Measurements from ENCODE around the gene NDRG3. TPM values are rescaled to one million over a fixed set of nuclear protein-coding genes. Genes with fewer than 3 reads are reported as not detected.
"Not testable (repeated sequence)": the region's sequence is repeated elsewhere in the genome, so short reads cannot be mapped to it uniquely, and the experiment has no call there.

NDRG3 gene
- total and polyA plus RNA-seq, 7 donors, result 21.6 to 38.9 (median 28.8) TPM

- no peaks in the 10 kb centered on the region for H3K9me3 ChIP-seq
- no peaks in the 10 kb centered on the region for H3K4me1 ChIP-seq
- DNase-seq, result no peak
- peaks cover 0 to 28% (median 3%) of the 10 kb centered on the region in 4 donors for H3K36me3 ChIP-seq
- TF ChIP-seq EP300 (IDR thresholded peaks at IDR 0.05) (no peak), CTCF (IDR thresholded peaks at IDR 0.05) (no peak), POLR2A (IDR thresholded peaks at IDR 0.05) (no peak), POLR2AphosphoS5 (IDR thresholded peaks at IDR 0.05) (no peak)
- H3K4me3 ChIP-seq, result no peak overlapping the region
- H3K27ac ChIP-seq, result no peak overlapping the region
- 92 to 96% methylated on average over 3 of the region's 3 CpGs for WGBS, 2 donors
- H3K27me3 ChIP-seq, result no peaks in the 10 kb centered on the region
- intact Hi-C loops (cut with DNase I), result no loop called here
Observed at GRCh38 chr20:36717021-36717420, 28.9 kb downstream of the NDRG3 start.

- peaks cover 0 to 6% (median 0%) of the 10 kb centered on the region in 4 donors for H3K36me3 ChIP-seq
- no peak overlapping the region for H3K27ac ChIP-seq
- H3K4me3 ChIP-seq, result no peak overlapping the region
- no peaks in the 10 kb centered on the region for H3K27me3 ChIP-seq
- intact Hi-C loops (cut with DNase I), result no loop called here
- no peaks in the 10 kb centered on the region for H3K9me3 ChIP-seq
- no peaks in the 10 kb centered on the region for H3K4me1 ChIP-seq
- 94 to 95% methylated on average over 1 of the region's 1 CpG for WGBS, 2 donors
- TF ChIP-seq POLR2AphosphoS5 (IDR thresholded peaks at IDR 0.05) (no peak), EP300 (IDR thresholded peaks at IDR 0.05) (no peak), POLR2A (IDR thresholded peaks at IDR 0.05) (no peak), CTCF (IDR thresholded peaks at IDR 0.05) (no peak)
- no peak for DNase-seq
Observed at GRCh38 chr20:36712775-36713174, 33.1 kb downstream of the NDRG3 start.

GRCh38 chr20:36709126-36709525 is 36.8 kb downstream of the NDRG3 start:
- H3K4me3 ChIP-seq, result no peak overlapping the region
- no peak for DNase-seq
- H3K27ac ChIP-seq, result no peak overlapping the region
- 91 to 94% methylated on average over 5 of the region's 5 CpGs for WGBS, 2 donors
- H3K4me1 ChIP-seq, result no peaks in the 10 kb centered on the region
- TF ChIP-seq EP300 (IDR thresholded peaks at IDR 0.05) (no peak), POLR2AphosphoS5 (IDR thresholded peaks at IDR 0.05) (no peak)
- peaks cover 0 to 17% (median 0%) of the 10 kb centered on the region in 4 donors for H3K36me3 ChIP-seq
- H3K9me3 ChIP-seq, result no peaks in the 10 kb centered on the region
- no peaks in the 10 kb centered on the region for H3K27me3 ChIP-seq
- intact Hi-C loops (cut with DNase I), result no loop called here

GRCh38 chr20:36703530-36703929 is 42.4 kb downstream of the NDRG3 start:
- DNase-seq, result no peak
- no peaks in the 10 kb centered on the region for H3K9me3 ChIP-seq
- peaks cover 0 to 17% (median 0%) of the 10 kb centered on the region in 4 donors for H3K36me3 ChIP-seq
- no peak overlapping the region for H3K27ac ChIP-seq
- H3K4me3 ChIP-seq, result no peak overlapping the region
- intact Hi-C loops (cut with DNase I), result no loop called here
- H3K27me3 ChIP-seq, result no peaks in the 10 kb centered on the region
- TF ChIP-seq EP300 (IDR thresholded peaks at IDR 0.05), result no peak
- TF ChIP-seq POLR2AphosphoS5 (IDR thresholded peaks at IDR 0.05), result no peak
- no peak for TF ChIP-seq CTCF (IDR thresholded peaks at IDR 0.05)
- TF ChIP-seq POLR2A (IDR thresholded peaks at IDR 0.05), result no peak
- 97 to 98% methylated on average over 4 of the region's 4 CpGs for WGBS, 2 donors
- H3K4me1 ChIP-seq, result no peaks in the 10 kb centered on the region

GRCh38 chr20:36700438-36700837 is 45.5 kb downstream of the NDRG3 start:
- intact Hi-C loops (cut with DNase I), result no loop called here
- no peak overlapping the region for H3K27ac ChIP-seq
- 91 to 93% methylated on average over 3 of the region's 3 CpGs for WGBS, 2 donors
- H3K4me1 ChIP-seq, result no peaks in the 10 kb centered on the region
- H3K9me3 ChIP-seq, result no peaks in the 10 kb centered on the region
- no peak for DNase-seq
- peaks cover 0 to under 1% (median 0%) of the 10 kb centered on the region in 4 donors for H3K36me3 ChIP-seq
- no peak for TF ChIP-seq POLR2A (IDR thresholded peaks at IDR 0.05)
- TF ChIP-seq POLR2AphosphoS5 (IDR thresholded peaks at IDR 0.05), result no peak
- TF ChIP-seq CTCF (IDR thresholded peaks at IDR 0.05), result no peak
- TF ChIP-seq EP300 (IDR thresholded peaks at IDR 0.05), result no peak
- H3K4me3 ChIP-seq, result no peak overlapping the region
- H3K27me3 ChIP-seq, result no peaks in the 10 kb centered on the region

- H3K9me3 ChIP-seq; H3K27me3 ChIP-seq; H3K4me3 ChIP-seq; H3K27ac ChIP-seq; intact Hi-C loops (cut with DNase I); DNase-seq; H3K36me3 ChIP-seq; H3K4me1 ChIP-seq: not testable (repeated sequence)
- 94% methylated on average over 8 of the region's 8 CpGs for WGBS, 2 donors
Observed at GRCh38 chr20:36695467-36695866, 50.4 kb downstream of the NDRG3 start.
